Effector memory CD4-positive, alpha-beta T cell (primary cell): Measurements from ENCODE around the gene SERTAD2.

Source experiments
- DNase-seq, 3 donors: peaks; one replicate each; pipeline ENCODE4 v3.0.0-alpha.2; 2020
- H3K27ac ChIP-seq: 2 replicates; pipeline ENCODE4 v1.7.0; 2013; ENCODE audit warnings: mild to moderate bottlenecking, low read length, moderate library complexity; ENCODE audit not compliant: insufficient read depth, poor library complexity, severe bottlenecking
- H3K27me3 ChIP-seq: replicated peaks from 2 replicates; pipeline ENCODE4 v1.7.0; 2013; ENCODE audit warnings: mild to moderate bottlenecking, low read length; ENCODE audit not compliant: insufficient read depth, control insufficient read depth, poor library complexity, severe bottlenecking
- H3K36me3 ChIP-seq: 2 replicates; pipeline ENCODE4 v1.7.0; 2013; ENCODE audit warnings: mild to moderate bottlenecking, low read length, moderate library complexity; ENCODE audit not compliant: control insufficient read depth, insufficient read depth
- H3K4me1 ChIP-seq: 2 replicates; pipeline ENCODE4 v1.7.0; 2013; ENCODE audit warnings: low read length, mild to moderate bottlenecking; ENCODE audit not compliant: control insufficient read depth, insufficient read depth, poor library complexity, severe bottlenecking
- H3K4me3 ChIP-seq: 2 replicates; pipeline ENCODE4 v1.7.0; 2013; ENCODE audit warnings: low read length, low read depth, mild to moderate bottlenecking; ENCODE audit not compliant: insufficient read depth, poor library complexity, severe bottlenecking
- H3K9me3 ChIP-seq: 2 replicates; pipeline ENCODE4 v1.7.0; 2013; ENCODE audit warnings: mild to moderate bottlenecking, low read length, moderate library complexity; ENCODE audit not compliant: control insufficient read depth
- total RNA-seq, 3 donors: gene quantifications; one replicate each; lab custom pipeline; 2026; lab: John Stamatoyannopoulos, UW

SERTAD2 gene, protein sequence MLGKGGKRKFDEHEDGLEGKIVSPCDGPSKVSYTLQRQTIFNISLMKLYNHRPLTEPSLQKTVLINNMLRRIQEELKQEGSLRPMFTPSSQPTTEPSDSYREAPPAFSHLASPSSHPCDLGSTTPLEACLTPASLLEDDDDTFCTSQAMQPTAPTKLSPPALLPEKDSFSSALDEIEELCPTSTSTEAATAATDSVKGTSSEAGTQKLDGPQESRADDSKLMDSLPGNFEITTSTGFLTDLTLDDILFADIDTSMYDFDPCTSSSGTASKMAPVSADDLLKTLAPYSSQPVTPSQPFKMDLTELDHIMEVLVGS
- total RNA-seq: 40.3 to 59.0 (median 56.7) reads per million in 3 donors

DNA sequence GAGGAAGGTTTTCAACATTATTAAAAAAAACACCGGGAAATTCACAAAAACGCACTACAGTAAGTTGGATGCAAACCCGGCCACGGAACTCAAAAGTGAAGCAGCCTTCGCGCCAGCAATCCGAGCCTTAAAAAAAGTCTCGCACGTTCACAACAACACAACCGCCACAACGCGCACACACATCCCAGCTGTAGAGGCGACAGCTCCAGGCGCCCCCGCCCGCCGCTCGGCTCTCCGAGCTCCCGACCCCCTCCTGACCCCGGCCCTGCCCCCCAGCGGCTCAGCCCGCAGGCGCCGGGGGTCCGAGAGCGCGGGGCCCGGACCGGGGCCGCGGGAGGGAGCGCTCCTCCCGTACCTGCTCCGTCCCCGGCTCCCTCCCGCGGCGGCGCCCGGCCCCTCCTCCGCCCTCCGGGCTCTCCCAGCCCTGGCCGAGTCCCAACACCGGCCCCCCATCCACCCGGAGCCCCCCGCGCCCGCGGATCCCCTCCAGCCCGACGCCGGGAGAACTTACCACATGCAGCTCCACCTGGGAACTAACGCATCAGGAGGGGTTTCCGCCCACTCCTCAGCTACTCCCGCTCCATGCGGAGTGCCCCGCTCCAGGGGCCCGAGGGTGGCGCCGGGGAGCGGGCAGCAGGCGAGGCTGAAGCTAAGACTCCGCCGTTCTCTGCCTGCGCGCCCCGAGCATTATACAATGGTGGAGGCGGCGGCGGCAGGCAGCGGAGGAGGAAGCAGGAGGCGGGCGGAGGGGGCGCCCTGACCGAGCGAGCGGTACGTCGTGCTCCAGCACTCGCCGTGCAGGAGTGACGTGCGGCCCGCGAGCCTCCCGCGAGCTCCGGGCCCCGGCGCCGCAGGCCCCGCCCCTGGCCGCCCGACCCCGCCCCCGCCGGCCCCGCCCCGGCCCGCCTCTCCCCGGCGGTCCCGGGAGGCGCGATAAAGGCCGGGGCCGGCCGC lies at the start of gene SERTAD2:
TSS of gene SERTAD2 (minus strand) at position 805 of the 954 bp plus-strand sequence. CDS start 17,042 bp downstream, outside the sequence.
- H3K36me3 ChIP-seq: no peaks in the 10 kb centered on the region
- H3K27ac ChIP-seq: peak within 1 kb of the TSS; percentile 83
- H3K4me3 ChIP-seq: peak within 1 kb of the TSS; percentile 99
- DNase-seq: peak; percentile 79 to 82 (median 80)
- H3K9me3 ChIP-seq: no peaks in the 10 kb centered on the region
- no peaks in the 10 kb centered on the region for H3K27me3 ChIP-seq
- H3K4me1 ChIP-seq: peaks cover 14% of the 10 kb centered on the region

- no peak for DNase-seq
- no peak overlapping the region for H3K27ac ChIP-seq
- no peaks in the 10 kb centered on the region for H3K36me3 ChIP-seq
Measured at GRCh38 chr2:64700133-64700809, 46.6 kb upstream of the SERTAD2 start.

GRCh38 chr2:64699712-64700111 lies 46.0 kb upstream of the SERTAD2 start:
- peak in 2 of 3 donors; percentile 0 to 3 for DNase-seq
- Histone ChIP-seq H3K4me1 (no peaks in the 10 kb centered on the region), H3K27ac (no peak overlapping the region), H3K27me3 (no peaks in the 10 kb centered on the region), H3K9me3 (no peaks in the 10 kb centered on the region), H3K36me3 (no peaks in the 10 kb centered on the region), H3K4me3 (no peak overlapping the region)

More at GRCh38 chr2:64700133-64700809, 46.6 kb upstream of the SERTAD2 start:
- Histone ChIP-seq H3K4me3 (no peak overlapping the region), H3K9me3 (no peaks in the 10 kb centered on the region), H3K27me3 (no peaks in the 10 kb centered on the region), H3K4me1 (no peaks in the 10 kb centered on the region)

GRCh38 chr2:64698668-64699444 lies 45.1 kb upstream of the SERTAD2 start:
- Histone ChIP-seq H3K4me3 (no peak overlapping the region), H3K27me3 (no peaks in the 10 kb centered on the region), H3K9me3 (no peaks in the 10 kb centered on the region), H3K27ac (no peak overlapping the region), H3K4me1 (no peaks in the 10 kb centered on the region), H3K36me3 (no peaks in the 10 kb centered on the region)
- DNase-seq: no peak

DNA sequence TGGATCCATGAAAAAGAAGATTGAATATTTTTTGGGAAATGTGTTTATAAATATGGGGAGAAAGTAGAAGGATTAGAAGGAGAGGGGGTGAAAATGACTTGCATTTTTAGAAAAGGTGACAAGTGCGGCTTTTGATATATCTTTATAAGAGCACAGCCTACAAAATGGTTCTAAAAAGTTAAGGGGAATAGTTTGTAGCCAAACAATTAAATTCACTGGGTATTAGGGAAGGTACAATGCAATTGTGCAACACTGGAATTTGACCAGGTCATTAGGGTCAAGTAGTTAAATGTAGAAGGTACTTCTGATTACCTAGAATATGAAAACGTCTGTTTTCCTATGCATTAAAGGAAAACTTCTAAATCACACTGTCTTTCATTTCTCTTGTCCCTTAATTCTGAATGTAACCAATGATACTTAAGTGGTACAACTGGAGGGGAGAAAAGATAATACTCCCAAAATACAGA lies 44.5 kb upstream of the SERTAD2 start:
- Histone ChIP-seq H3K27ac (no peak overlapping the region), H3K36me3 (no peaks in the 10 kb centered on the region), H3K27me3 (no peaks in the 10 kb centered on the region), H3K4me3 (no peak overlapping the region), H3K9me3 (no peaks in the 10 kb centered on the region), H3K4me1 (no peaks in the 10 kb centered on the region)
- no peak for DNase-seq

GRCh38 chr2:64697297-64698176 lies 43.8 kb upstream of the SERTAD2 start:
- H3K27ac ChIP-seq: no peak overlapping the region

GRCh38 chr2:64696636-64697035 lies 42.9 kb upstream of the SERTAD2 start:
- Histone ChIP-seq H3K27me3 (no peaks in the 10 kb centered on the region), H3K36me3 (no peaks in the 10 kb centered on the region), H3K4me3 (no peak overlapping the region), H3K4me1 (no peaks in the 10 kb centered on the region), H3K27ac (no peak overlapping the region), H3K9me3 (no peaks in the 10 kb centered on the region)
- no peak for DNase-seq

More at GRCh38 chr2:64697297-64698176, 43.8 kb upstream of the SERTAD2 start:
- no peaks in the 10 kb centered on the region for H3K27me3 ChIP-seq
- no peaks in the 10 kb centered on the region for H3K4me1 ChIP-seq
- no peak for DNase-seq
- no peaks in the 10 kb centered on the region for H3K9me3 ChIP-seq
- H3K36me3 ChIP-seq: no peaks in the 10 kb centered on the region
- no peak overlapping the region for H3K4me3 ChIP-seq

DNA sequence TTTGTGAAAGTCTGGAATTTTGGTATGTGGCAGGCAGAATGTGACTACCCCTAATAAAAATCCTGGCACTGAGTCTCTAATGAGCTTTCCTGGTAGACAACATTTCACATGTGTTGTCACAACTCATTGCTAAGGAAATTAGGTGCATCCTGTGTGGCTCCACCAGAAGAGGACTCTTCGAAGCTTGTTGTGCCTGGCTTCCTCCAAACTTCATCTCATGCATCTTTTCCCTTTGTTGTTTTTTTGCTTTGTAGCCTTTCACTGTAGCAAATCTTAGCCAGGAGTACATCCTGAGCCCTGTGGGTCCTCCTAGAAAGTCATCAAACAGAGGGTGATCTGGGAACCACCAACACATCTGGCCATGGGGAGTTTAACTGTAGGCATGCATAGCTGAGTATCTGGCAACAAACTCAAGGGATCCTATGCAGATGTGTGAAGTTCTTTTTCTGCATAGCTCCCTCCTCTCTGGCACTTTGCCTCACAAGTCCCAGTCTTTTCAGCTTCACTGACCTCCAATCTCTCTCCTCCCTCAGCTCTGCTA lies 42.1 kb upstream of the SERTAD2 start:
- no peak for DNase-seq

More for the DNA sequence above, 42.1 kb upstream of the SERTAD2 start:
- no peaks in the 10 kb centered on the region for H3K4me1 ChIP-seq
- no peak overlapping the region for H3K27ac ChIP-seq
- no peaks in the 10 kb centered on the region for H3K9me3 ChIP-seq
- H3K27me3 ChIP-seq: no peaks in the 10 kb centered on the region
- H3K4me3 ChIP-seq: no peak overlapping the region
- H3K36me3 ChIP-seq: no peaks in the 10 kb centered on the region
